MG63 (cell line): Measurements from ENCODE around the gene TBC1D9. TPM values are rescaled to one million over a fixed set of nuclear protein-coding genes. Genes with fewer than 3 reads are reported as not detected.

Source experiments
- DNase-seq: peaks from one replicate; pipeline ENCODE4 v3.0.0-alpha.2; 2020
- H3K27me3 ChIP-seq: fragments of 250-450 bp; sonication (Bioruptor Pico); 2 replicates; pipeline ENCODE4 v1.5.1; 2020; ENCODE audit warnings: mild to moderate bottlenecking, moderate library complexity
- H3K36me3 ChIP-seq: fragments of 250-450 bp; sonication (Bioruptor Pico); 2 replicates; pipeline ENCODE4 v1.5.1; 2020; ENCODE audit warnings: mild to moderate bottlenecking, moderate library complexity
- H3K4me3 ChIP-seq: fragments of 250-450 bp; sonication (Bioruptor Pico); 2 replicates; pipeline ENCODE4 v1.5.1; 2020; ENCODE audit warnings: mild to moderate bottlenecking, moderate library complexity
- H3K9me3 ChIP-seq: fragments of 250-450 bp; sonication (Bioruptor Pico); 2 replicates; pipeline ENCODE4 v1.5.1; 2020; ENCODE audit warnings: mild to moderate bottlenecking, moderate library complexity
- total RNA-seq: library from RNA; depleted of rRNA; stranded (reverse); fragments of >200 nt; shearing (Covaris generic); gene quantifications from 2 replicates; pipeline ENCODE4 v1.2.3, GENCODE V29; 2014; ENCODE audit warnings: low replicate concordance; rRNA removed

The TBC1D9 gene
- total RNA-seq, 1 experiment from 2014 or later = 8.5 TPM

DNA sequence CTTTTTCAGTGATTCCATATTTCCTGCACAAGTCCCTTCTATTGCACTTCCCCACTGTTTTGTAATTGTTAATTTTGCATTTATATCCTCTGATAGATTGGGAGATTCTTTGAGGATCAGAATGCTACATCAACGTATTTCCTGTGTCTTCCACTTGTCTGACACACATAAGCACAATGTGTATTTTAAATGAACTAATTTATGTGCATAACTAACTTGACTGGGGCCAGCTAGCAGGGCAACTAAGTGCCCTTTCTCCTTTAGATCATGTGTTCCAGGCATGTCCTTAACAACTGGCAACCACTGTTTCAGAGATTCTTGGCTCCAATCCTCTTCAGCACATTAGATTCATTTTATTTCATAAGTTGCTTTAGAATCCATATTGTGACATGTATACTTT lies 171.7 kb downstream of the TBC1D9 start:
- DNase-seq = no peak
- H3K27me3 ChIP-seq = no peaks in the 10 kb centered on the region; the same call in 1 of the 2 replicates
- H3K4me3 ChIP-seq = no peak overlapping the region
- no peaks in the 10 kb centered on the region for H3K36me3 ChIP-seq
- H3K9me3 ChIP-seq = no peaks in the 10 kb centered on the region

DNA sequence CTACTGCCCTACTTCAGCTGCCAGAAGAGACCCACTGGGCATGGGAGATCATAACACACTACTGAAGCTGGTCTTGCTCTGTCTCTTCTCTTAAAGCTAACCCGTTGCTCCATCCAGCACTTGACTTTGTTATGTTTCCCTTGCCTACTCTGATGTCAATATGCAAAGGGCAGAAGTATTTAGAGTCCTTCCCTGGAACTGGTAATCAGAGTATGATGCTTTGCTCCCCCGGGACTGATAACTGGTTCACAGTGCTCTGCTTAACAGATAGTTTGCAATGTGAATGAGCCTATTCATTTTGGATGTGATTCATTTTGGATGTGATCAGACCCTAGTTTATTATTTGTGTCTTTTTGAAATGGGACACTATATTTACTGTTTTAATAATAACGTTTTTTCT lies 175.1 kb downstream of the TBC1D9 start:
- H3K27me3 ChIP-seq = peaks cover 2% of the 10 kb centered on the region; the same call in 1 of the 2 replicates
- H3K36me3 ChIP-seq = no peaks in the 10 kb centered on the region
- H3K9me3 ChIP-seq = no peaks in the 10 kb centered on the region
- H3K4me3 ChIP-seq = no peak overlapping the region
- no peak for DNase-seq

DNA sequence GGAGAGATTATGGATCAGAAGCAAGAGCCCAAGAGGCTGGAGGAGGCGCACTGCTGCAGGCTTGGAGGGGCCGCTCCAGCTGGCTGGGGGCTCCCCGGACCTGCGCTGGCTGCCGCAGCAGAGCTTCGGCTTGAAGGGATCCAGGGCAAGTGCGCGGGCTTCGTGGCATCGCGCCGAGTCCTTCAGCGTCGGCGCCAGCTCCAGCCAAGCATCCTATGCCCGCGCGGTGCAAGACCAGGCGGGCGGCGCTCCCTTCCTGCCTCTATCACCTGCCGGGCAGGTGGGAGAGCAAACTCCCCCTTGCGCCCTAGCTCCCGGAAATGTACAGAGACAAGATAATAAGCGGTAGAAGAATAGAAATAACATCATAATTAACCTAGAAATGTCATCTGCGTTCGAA lies 176.9 kb downstream of the TBC1D9 start:
- DNase-seq = no peak
- H3K27me3 ChIP-seq = peaks cover 2% of the 10 kb centered on the region; the same call in 1 of the 2 replicates

GRCh38 chr4:140575489-140575888 lies 180.7 kb downstream of the TBC1D9 start:
- Histone ChIP-seq H3K4me3 (no peak overlapping the region), H3K27me3 (peaks cover 5% of the 10 kb centered on the region; the same call in 1 of the 2 replicates), H3K36me3 (no peaks in the 10 kb centered on the region), H3K9me3 (no peaks in the 10 kb centered on the region)
- no peak for DNase-seq

More for the DNA sequence above, 176.9 kb downstream of the TBC1D9 start:
- Histone ChIP-seq H3K4me3 (no peak overlapping the region), H3K36me3 (no peaks in the 10 kb centered on the region), H3K9me3 (no peaks in the 10 kb centered on the region)

DNA sequence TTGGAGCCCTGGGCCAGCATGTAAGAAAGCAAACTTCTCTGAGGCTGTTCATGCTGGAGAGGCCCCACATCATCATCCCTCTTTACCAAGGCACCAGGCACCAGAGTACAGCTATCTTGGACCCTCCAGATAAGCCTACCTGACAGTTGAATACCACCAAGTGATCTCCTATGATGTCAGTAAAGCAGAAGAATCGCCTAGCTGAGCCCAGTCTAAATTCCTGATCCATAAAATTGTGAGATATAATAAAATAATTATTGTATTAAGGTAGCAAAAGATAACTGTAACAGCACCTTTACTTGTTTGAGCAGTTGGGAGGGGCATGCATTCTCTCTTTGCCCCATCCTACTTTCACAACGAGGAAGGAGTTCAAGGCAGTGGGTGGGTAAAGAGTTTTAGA lies 184.6 kb downstream of the TBC1D9 start:
- Histone ChIP-seq H3K27me3 (peaks cover 17% of the 10 kb centered on the region; the same call in 1 of the 2 replicates), H3K4me3 (no peak overlapping the region), H3K9me3 (no peaks in the 10 kb centered on the region), H3K36me3 (no peaks in the 10 kb centered on the region)
- no peak for DNase-seq

Other genes with a start within 250 kb of the TBC1D9 start
- gene ELMOD2, start 232.2 kb downstream of the TBC1D9 start, total RNA-seq = 4.3 and 11.7 TPM in 2 replicates
- not detected in 2 replicates for gene UCP1, start 187.4 kb downstream of the TBC1D9 start, total RNA-seq